SK-N-MC (cell line): ENCODE data around the gene LANCL1.
A peak's percentile ranks its signal among the peaks of the same experiment; 100 is the strongest.
"Not testable (repeated sequence)": the region's sequence is repeated elsewhere in the genome, so short reads cannot be mapped to it uniquely, and the experiment has no call there.

ENCODE experiments used
- DNase-seq: peaks from one replicate; pipeline ENCODE4 v3.0.0-alpha.2; 2011; ENCODE audit warnings: low read depth, low spot score
- H3K27ac ChIP-seq: fragments of 200-600 bp; sonication (generic); 2 replicates; pipeline ENCODE4 v1.5.1; 2016; ENCODE audit warnings: mixed run types
- H3K36me3 ChIP-seq: fragments of 200-600 bp; sonication (generic); 2 replicates; pipeline ENCODE4 v1.6.1; 2017; ENCODE audit warnings: antibody characterized with exemption, low read length, mixed read lengths; ENCODE audit not compliant: insufficient read depth
- H3K4me3 ChIP-seq: fragments of 200-600 bp; sonication (generic); 2 replicates; pipeline ENCODE4 v1.5.1; 2016
- H3K9ac ChIP-seq: fragments of 200-600 bp; sonication (generic); 2 replicates; pipeline ENCODE4 v1.8.0; 2017; ENCODE audit warnings: mixed run types, mixed read lengths; ENCODE audit not compliant: insufficient read length
- H3K9me3 ChIP-seq: fragments of 200-600 bp; sonication (generic); 2 replicates; pipeline ENCODE4 v1.6.1; 2017; ENCODE audit warnings: low read depth, mild to moderate bottlenecking, antibody characterized with exemption, low read length, moderate library complexity, mixed read lengths
- EZH2 ChIP-seq: fragments of 200-600 bp; sonication (generic); IDR thresholded peaks from one replicate; pipeline ENCODE4 v1.6.1; 2017; ENCODE audit warnings: antibody characterized with exemption
- FOXP2 ChIP-seq: optimal IDR thresholded peaks from 2 replicates; pipeline ENCODE3; 2011; ENCODE audit warnings: mild to moderate bottlenecking, moderate library complexity; ENCODE audit not compliant: insufficient read depth; ENCODE audit errors: extremely low read length, control extremely low read depth
- POLR2AphosphoS5 ChIP-seq: IDR thresholded peaks from 2 replicates; pipeline ENCODE4 v1.6.1; 2012; ENCODE audit warnings: mild to moderate bottlenecking, low read depth, low read length, borderline replicate concordance

The LANCL1 gene

GRCh38 chr2:210474776-210475175 is 1.8 kb downstream of the LANCL1 start:
- H3K36me3 ChIP-seq, result peaks cover 39% of the 10 kb centered on the region
- H3K4me3 ChIP-seq, result no peak overlapping the region
- DNase-seq, result no peak
- no peak for TF ChIP-seq FOXP2
- no peak for TF ChIP-seq EZH2
- TF ChIP-seq POLR2AphosphoS5, result no peak
- H3K9ac ChIP-seq, result no peak overlapping the region
- no peak overlapping the region for H3K27ac ChIP-seq
- no peaks in the 10 kb centered on the region for H3K9me3 ChIP-seq

GRCh38 chr2:210461401-210461800 is 15.2 kb downstream of the LANCL1 start:
- Histone ChIP-seq H3K27ac (no peak overlapping the region), H3K9me3 (no peaks in the 10 kb centered on the region), H3K9ac (no peak overlapping the region), H3K36me3 (peaks cover 91% of the 10 kb centered on the region), H3K4me3 (no peak overlapping the region)
- TF ChIP-seq FOXP2 (no peak), EZH2 (no peak), POLR2AphosphoS5 (no peak)
- no peak for DNase-seq

- no peaks in the 10 kb centered on the region for H3K9me3 ChIP-seq
- H3K27ac ChIP-seq, result no peak overlapping the region
- H3K4me3 ChIP-seq, result no peak overlapping the region
- peaks cover 91% of the 10 kb centered on the region for H3K36me3 ChIP-seq
- DNase-seq, result no peak
- H3K9ac ChIP-seq, result no peak overlapping the region
- TF ChIP-seq POLR2AphosphoS5 (no peak), FOXP2 (no peak), EZH2 (no peak)
These were observed 16.0 kb downstream of the LANCL1 start for GRCh38 chr2:210460322-210461227.

- TF ChIP-seq EZH2, result no peak
- Histone ChIP-seq H3K4me3 (no peak overlapping the region), H3K9ac (no peak overlapping the region), H3K27ac (0 out of 2 replicates have a peak overlapping the region, but pooled peaks have one; percentile 19), H3K36me3 (peaks cover 91% of the 10 kb centered on the region), H3K9me3 (no peaks in the 10 kb centered on the region)
- DNase-seq, result no peak
These were observed 16.7 kb downstream of the LANCL1 start for GRCh38 chr2:210459880-210460279.

- DNase-seq, result no peak
- H3K9me3 ChIP-seq, result no peaks in the 10 kb centered on the region
- H3K4me3 ChIP-seq, result no peak overlapping the region
- peaks cover 95% of the 10 kb centered on the region for H3K36me3 ChIP-seq
- H3K9ac ChIP-seq, result no peak overlapping the region
- TF ChIP-seq EZH2, result no peak
- no peak for TF ChIP-seq POLR2AphosphoS5
- TF ChIP-seq FOXP2, result no peak
- no peak overlapping the region for H3K27ac ChIP-seq
These were observed 17.2 kb downstream of the LANCL1 start for GRCh38 chr2:210459407-210459806.

GRCh38 chr2:210458395-210458794 is 18.2 kb downstream of the LANCL1 start:
- Histone ChIP-seq H3K9ac (no peak overlapping the region), H3K36me3 (peaks cover 96% of the 10 kb centered on the region)

GRCh38 chr2:210456571-210456970 is 20.0 kb downstream of the LANCL1 start:
- Histone ChIP-seq H3K36me3 (peaks cover 96% of the 10 kb centered on the region), H3K27ac (no peak overlapping the region), H3K9me3 (no peaks in the 10 kb centered on the region), H3K9ac (no peak overlapping the region), H3K4me3 (no peak overlapping the region)
- TF ChIP-seq EZH2, result no peak
- no peak for TF ChIP-seq FOXP2
- no peak for TF ChIP-seq POLR2AphosphoS5
- no peak for DNase-seq

More at GRCh38 chr2:210458395-210458794, 18.2 kb downstream of the LANCL1 start:
- DNase-seq, result no peak
- Histone ChIP-seq H3K27ac (no peak overlapping the region), H3K4me3 (no peak overlapping the region), H3K9me3 (no peaks in the 10 kb centered on the region)
- TF ChIP-seq FOXP2, result no peak
- TF ChIP-seq EZH2, result no peak

GRCh38 chr2:210454336-210454735 is 22.2 kb downstream of the LANCL1 start:
- Histone ChIP-seq H3K4me3 (no peak overlapping the region), H3K9me3 (no peaks in the 10 kb centered on the region), H3K27ac (no peak overlapping the region), H3K36me3 (peaks cover 84% of the 10 kb centered on the region), H3K9ac (no peak overlapping the region)
- no peak for TF ChIP-seq POLR2AphosphoS5
- no peak for TF ChIP-seq EZH2
- TF ChIP-seq FOXP2, result no peak
- no peak for DNase-seq

- Histone ChIP-seq H3K9ac (no peak overlapping the region), H3K36me3 (peaks cover 64% of the 10 kb centered on the region), H3K27ac (no peak overlapping the region), H3K4me3 (no peak overlapping the region), H3K9me3 (no peaks in the 10 kb centered on the region)
- TF ChIP-seq FOXP2, result no peak
- no peak for TF ChIP-seq EZH2
- no peak for TF ChIP-seq POLR2AphosphoS5
- no peak for DNase-seq
These were observed 24.4 kb downstream of the LANCL1 start for GRCh38 chr2:210452194-210452593.

- not testable (repeated sequence) for DNase-seq, H3K4me3 ChIP-seq, H3K9me3 ChIP-seq, H3K27ac ChIP-seq, H3K9ac ChIP-seq
- H3K36me3 ChIP-seq, result peaks cover 60% of the 10 kb centered on the region
These were observed 25.6 kb downstream of the LANCL1 start for GRCh38 chr2:210450942-210451341.
